ENCODE measurements around the gene HOXA1.
"Not testable (repeated sequence)": the region's sequence is repeated elsewhere in the genome, so short reads cannot be mapped to it uniquely, and the experiment has no call there.

Gene HOXA1

GRCh38 chr7:27073076-27073475, 22.7 kb downstream of the HOXA1 start:
- H3K36me3 Mint-ChIP-seq, result no peaks in the 10 kb centered on the region
- peaks cover 8% of the 10 kb centered on the region for H3K27me3 Mint-ChIP-seq
- no peak overlapping the region for H3K4me3 Mint-ChIP-seq
- no peak overlapping the region for H3K27ac Mint-ChIP-seq
- no peaks in the 10 kb centered on the region for H3K9me3 Mint-ChIP-seq (ENCODE audit: low read depth)
- no peaks in the 10 kb centered on the region for H3K4me1 Mint-ChIP-seq (ENCODE audit: low read depth)

- Mint-ChIP-seq H3K4me1 (ENCODE audit: low read depth) (peaks cover 7% of the 10 kb centered on the region), H3K9me3 (ENCODE audit: low read depth) (no peaks in the 10 kb centered on the region), H3K4me3 (no peak overlapping the region), H3K27me3 (peaks cover 8% of the 10 kb centered on the region), H3K36me3 (no peaks in the 10 kb centered on the region), H3K27ac (no peak overlapping the region)
Observed at GRCh38 chr7:27071622-27072390, 24.0 kb downstream of the HOXA1 start.

- H3K4me3 Mint-ChIP-seq, result no peak overlapping the region
- no peaks in the 10 kb centered on the region for H3K36me3 Mint-ChIP-seq
- H3K27me3 Mint-ChIP-seq, result peaks cover 4% of the 10 kb centered on the region
- no peak overlapping the region for H3K27ac Mint-ChIP-seq
- H3K4me1 Mint-ChIP-seq (ENCODE audit: low read depth), result peaks cover 7% of the 10 kb centered on the region
- no peaks in the 10 kb centered on the region for H3K9me3 Mint-ChIP-seq (ENCODE audit: low read depth)
Observed at GRCh38 chr7:27068259-27068658, 27.5 kb downstream of the HOXA1 start.

GRCh38 chr7:27066148-27066547, 29.7 kb downstream of the HOXA1 start:
- Mint-ChIP-seq H3K36me3 (no peaks in the 10 kb centered on the region), H3K27me3 (no peaks in the 10 kb centered on the region), H3K9me3 (ENCODE audit: low read depth) (no peaks in the 10 kb centered on the region), H3K4me3 (no peak overlapping the region), H3K4me1 (ENCODE audit: low read depth) (peaks cover 7% of the 10 kb centered on the region), H3K27ac (no peak overlapping the region)

- H3K4me3 Mint-ChIP-seq, result no peak overlapping the region
- H3K27ac Mint-ChIP-seq, result no peak overlapping the region
- peaks cover 7% of the 10 kb centered on the region for H3K4me1 Mint-ChIP-seq (ENCODE audit: low read depth)
- H3K27me3 Mint-ChIP-seq, result no peaks in the 10 kb centered on the region
- H3K9me3 Mint-ChIP-seq (ENCODE audit: low read depth), result no peaks in the 10 kb centered on the region
- H3K36me3 Mint-ChIP-seq, result no peaks in the 10 kb centered on the region
Observed at GRCh38 chr7:27065709-27066108, 30.1 kb downstream of the HOXA1 start.

GRCh38 chr7:27064661-27065060, 31.1 kb downstream of the HOXA1 start:
- no peak overlapping the region for H3K27ac Mint-ChIP-seq
- no peak overlapping the region for H3K4me3 Mint-ChIP-seq
- no peaks in the 10 kb centered on the region for H3K36me3 Mint-ChIP-seq
- peaks cover 7% of the 10 kb centered on the region for H3K4me1 Mint-ChIP-seq (ENCODE audit: low read depth)
- H3K9me3 Mint-ChIP-seq (ENCODE audit: low read depth), result no peaks in the 10 kb centered on the region
- no peaks in the 10 kb centered on the region for H3K27me3 Mint-ChIP-seq

- H3K36me3 Mint-ChIP-seq, result no peaks in the 10 kb centered on the region
- H3K9me3 Mint-ChIP-seq (ENCODE audit: low read depth), result no peaks in the 10 kb centered on the region
- no peak overlapping the region for H3K27ac Mint-ChIP-seq
- peaks cover 7% of the 10 kb centered on the region for H3K4me1 Mint-ChIP-seq (ENCODE audit: low read depth)
- H3K27me3 Mint-ChIP-seq, result peaks cover 2% of the 10 kb centered on the region
- no peak overlapping the region for H3K4me3 Mint-ChIP-seq
Observed at GRCh38 chr7:27064159-27064558, 31.6 kb downstream of the HOXA1 start.

GRCh38 chr7:27062946-27063345, 32.9 kb downstream of the HOXA1 start:
- no peaks in the 10 kb centered on the region for H3K9me3 Mint-ChIP-seq (ENCODE audit: low read depth)
- H3K27ac Mint-ChIP-seq, result no peak overlapping the region
- H3K36me3 Mint-ChIP-seq, result no peaks in the 10 kb centered on the region
- H3K4me1 Mint-ChIP-seq (ENCODE audit: low read depth), result peaks cover 7% of the 10 kb centered on the region
- peaks cover 7% of the 10 kb centered on the region for H3K27me3 Mint-ChIP-seq
- no peak overlapping the region for H3K4me3 Mint-ChIP-seq

- H3K27me3 Mint-ChIP-seq, result peaks cover 3% of the 10 kb centered on the region
- H3K4me1 Mint-ChIP-seq (ENCODE audit: low read depth), result no peaks in the 10 kb centered on the region
- no peak overlapping the region for H3K27ac Mint-ChIP-seq
- no peak overlapping the region for H3K4me3 Mint-ChIP-seq
- no peaks in the 10 kb centered on the region for H3K36me3 Mint-ChIP-seq
- H3K9me3 Mint-ChIP-seq (ENCODE audit: low read depth), result no peaks in the 10 kb centered on the region
Observed at GRCh38 chr7:27053153-27053552, 42.6 kb downstream of the HOXA1 start.

- Mint-ChIP-seq H3K9me3 (ENCODE audit: low read depth) (no peaks in the 10 kb centered on the region), H3K27me3 (peaks cover 3% of the 10 kb centered on the region), H3K36me3 (no peaks in the 10 kb centered on the region), H3K27ac (no peak overlapping the region), H3K4me3 (no peak overlapping the region), H3K4me1 (ENCODE audit: low read depth) (no peaks in the 10 kb centered on the region)
Observed at GRCh38 chr7:27051451-27051850, 44.3 kb downstream of the HOXA1 start.

- H3K9me3 Mint-ChIP-seq (ENCODE audit: low read depth), result no peaks in the 10 kb centered on the region
- no peak overlapping the region for H3K27ac Mint-ChIP-seq
- H3K27me3 Mint-ChIP-seq, result peaks cover 3% of the 10 kb centered on the region
- H3K4me3 Mint-ChIP-seq, result no peak overlapping the region
- H3K4me1 Mint-ChIP-seq (ENCODE audit: low read depth), result no peaks in the 10 kb centered on the region
- H3K36me3 Mint-ChIP-seq, result no peaks in the 10 kb centered on the region
Observed at GRCh38 chr7:27048438-27048837, 47.4 kb downstream of the HOXA1 start.

GRCh38 chr7:27046854-27047549, 48.8 kb downstream of the HOXA1 start:
- peaks cover 6% of the 10 kb centered on the region for H3K27me3 Mint-ChIP-seq
- no peaks in the 10 kb centered on the region for H3K9me3 Mint-ChIP-seq (ENCODE audit: low read depth)
- no peaks in the 10 kb centered on the region for H3K36me3 Mint-ChIP-seq
- no peaks in the 10 kb centered on the region for H3K4me1 Mint-ChIP-seq (ENCODE audit: low read depth)
- H3K27ac Mint-ChIP-seq, result no peak overlapping the region
- no peak overlapping the region for H3K4me3 Mint-ChIP-seq

GRCh38 chr7:27045972-27046371, 49.8 kb downstream of the HOXA1 start:
- H3K4me1 Mint-ChIP-seq (ENCODE audit: low read depth); H3K9me3 Mint-ChIP-seq (ENCODE audit: low read depth); H3K36me3 Mint-ChIP-seq; H3K27me3 Mint-ChIP-seq; H3K27ac Mint-ChIP-seq; H3K4me3 Mint-ChIP-seq: not testable (repeated sequence)

- not testable (repeated sequence) for H3K27ac Mint-ChIP-seq; H3K9me3 Mint-ChIP-seq (ENCODE audit: low read depth); H3K36me3 Mint-ChIP-seq; H3K4me3 Mint-ChIP-seq; H3K27me3 Mint-ChIP-seq; H3K4me1 Mint-ChIP-seq (ENCODE audit: low read depth)
Observed at GRCh38 chr7:27045066-27045465, 50.7 kb downstream of the HOXA1 start.

Data from activated naive CD8-positive, alpha-beta T cell (primary cell).